Myocyte (in vitro differentiated cells): ENCODE data around the gene CDC42BPA. TPM values are rescaled to one million over a fixed set of nuclear protein-coding genes. Genes with fewer than 3 reads are reported as not detected.

Source experiments
- DNase-seq: peaks from one replicate; pipeline ENCODE4 v3.0.0-alpha.2; 2012; ENCODE audit warnings: low read depth
- total RNA-seq: library from RNA; depleted of rRNA; stranded (reverse); fragments of >200 nt; gene quantifications from 2 replicates; pipeline ENCODE4 v1.2.3, GENCODE V29; 2014

Gene CDC42BPA
- total RNA-seq, 1 donor from 2014 or later, result 54.3 TPM

DNA sequence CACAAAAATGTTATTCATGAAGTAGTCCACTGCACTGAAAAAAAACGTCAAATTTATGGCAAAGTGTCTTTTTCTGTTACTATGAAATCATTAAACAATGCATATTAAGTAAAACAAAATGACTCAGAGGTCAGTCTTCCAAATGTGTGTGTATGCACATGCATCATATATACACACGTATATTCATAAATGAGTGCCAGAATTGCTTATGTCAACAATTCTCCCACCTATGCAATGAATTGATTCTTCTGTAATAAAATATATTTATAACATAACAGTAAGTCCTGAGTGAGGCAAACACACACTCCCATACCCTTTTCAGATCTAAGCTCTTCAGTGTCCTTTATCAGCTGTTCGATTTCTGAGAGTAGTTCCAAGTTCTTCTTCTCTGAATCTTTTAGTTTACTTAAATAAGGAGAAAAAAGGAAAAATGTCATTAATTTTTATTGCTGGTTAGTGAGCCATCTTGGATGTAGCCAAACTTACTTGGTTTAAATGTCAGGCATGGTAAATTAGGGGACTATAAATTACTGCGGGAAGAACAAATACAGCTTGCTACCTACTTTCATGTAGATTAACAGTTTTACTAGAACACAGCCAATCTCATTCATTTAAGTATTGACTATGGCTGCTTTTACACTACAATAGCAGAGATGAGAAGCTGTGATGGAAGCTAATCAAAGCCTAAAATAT is 246.3 kb downstream of the CDC42BPA start:
- DNase-seq, result no peak

DNA sequence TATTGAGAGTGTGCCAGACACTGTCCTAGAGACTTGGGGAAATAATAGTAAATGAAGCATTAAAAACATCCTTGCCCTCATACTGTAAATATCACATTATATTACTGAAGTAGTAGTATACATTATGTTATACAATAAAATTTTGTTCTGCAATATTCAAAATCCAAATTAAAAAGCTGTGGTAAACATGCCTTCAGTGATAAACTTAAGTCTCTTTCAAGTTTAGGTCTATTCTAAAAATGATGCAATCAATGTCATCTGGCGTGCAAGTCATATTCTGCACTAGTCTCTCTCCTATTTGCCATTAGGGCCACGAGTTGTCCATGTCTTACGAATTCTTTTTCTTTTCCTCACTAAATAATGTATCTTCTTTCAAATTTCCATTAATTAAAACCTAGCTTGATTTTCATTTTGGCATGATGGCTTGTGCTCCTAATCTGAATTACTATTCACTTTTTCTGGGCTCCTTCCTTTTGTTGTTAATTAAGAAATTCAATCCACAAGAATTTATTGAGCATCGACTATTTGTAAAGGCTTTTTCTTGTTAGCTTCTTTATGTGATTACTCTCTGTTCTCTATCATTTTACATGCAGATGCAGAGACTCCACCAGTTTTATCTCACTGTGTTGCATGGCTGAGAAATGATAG is 247.5 kb downstream of the CDC42BPA start:
- no peak for DNase-seq

DNA sequence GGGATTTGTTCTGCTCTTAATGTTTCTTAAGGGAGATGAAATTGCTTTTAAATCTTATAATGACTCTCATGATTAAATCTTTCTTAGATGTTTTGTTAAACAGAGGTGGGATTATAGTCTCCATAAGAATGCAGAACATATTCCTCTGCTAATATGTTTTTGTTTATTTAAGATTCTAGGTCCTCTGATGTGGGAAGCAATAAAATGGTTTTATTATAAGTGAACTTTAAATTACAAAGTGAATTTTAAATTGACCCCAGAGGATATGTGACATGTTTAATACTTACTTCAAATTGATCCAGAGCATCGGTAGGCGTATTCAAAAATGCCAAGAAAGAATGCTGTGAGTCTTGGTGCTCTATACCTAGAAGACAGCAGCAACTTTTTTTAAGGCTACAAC is 248.8 kb downstream of the CDC42BPA start:
- DNase-seq, result no peak

DNA sequence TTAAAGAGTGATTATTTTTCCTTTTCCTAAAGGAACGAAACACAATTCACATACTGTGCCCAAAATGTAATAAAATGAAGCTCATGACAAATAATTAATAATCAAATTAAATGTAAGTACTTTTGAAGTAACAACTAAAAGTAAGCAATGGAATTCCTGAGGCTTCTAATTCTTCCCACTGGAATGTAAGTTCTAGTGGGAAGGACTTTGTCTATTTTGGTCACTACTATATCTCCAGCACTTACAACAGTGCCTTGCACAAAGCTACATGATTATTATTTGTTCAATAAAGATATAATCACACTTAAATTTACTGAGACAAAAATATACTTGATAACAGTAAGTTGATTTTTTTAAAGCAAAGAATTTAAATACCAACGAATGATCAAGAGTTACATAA is 249.4 kb downstream of the CDC42BPA start:
- peak; percentile 24 for DNase-seq

DNA sequence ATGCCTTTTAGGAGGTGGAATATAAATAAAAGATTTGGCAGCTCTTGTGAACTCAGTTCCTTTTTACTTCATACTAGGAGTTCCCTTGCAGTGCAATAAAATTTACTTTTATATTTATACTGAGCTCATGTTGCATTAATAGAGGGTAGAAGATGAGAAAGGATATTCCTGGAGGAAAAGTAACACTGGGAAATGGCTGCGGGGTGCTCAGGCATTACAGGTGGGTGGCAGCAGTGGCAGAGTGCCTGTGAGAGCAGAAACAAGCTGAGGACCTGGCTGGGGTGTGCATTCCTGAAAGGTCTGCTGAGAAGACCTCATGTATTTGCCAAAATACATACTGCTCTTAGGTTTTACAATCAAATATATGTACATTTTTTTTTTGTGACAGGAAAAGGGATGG is 251.3 kb downstream of the CDC42BPA start:
- no peak for DNase-seq

DNA sequence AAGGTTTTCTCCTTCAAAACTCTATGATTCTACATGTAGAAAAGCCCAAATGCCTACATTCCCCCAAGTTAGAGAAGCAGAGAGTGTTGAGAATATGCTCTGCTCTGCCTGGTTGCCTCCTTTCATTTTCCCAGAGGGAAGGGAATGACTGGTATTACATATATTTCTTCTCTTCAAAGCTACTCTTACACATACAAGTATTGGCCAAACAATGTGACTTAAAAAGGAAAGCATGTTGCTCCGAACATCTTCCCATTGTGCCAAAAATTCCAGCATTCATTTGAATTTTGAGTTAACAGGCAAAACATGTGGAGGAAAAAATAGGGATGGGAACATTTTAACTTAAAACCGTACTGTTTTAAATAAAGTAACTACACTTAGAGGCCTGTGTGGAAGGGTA is 253.0 kb downstream of the CDC42BPA start:
- no peak for DNase-seq

DNA sequence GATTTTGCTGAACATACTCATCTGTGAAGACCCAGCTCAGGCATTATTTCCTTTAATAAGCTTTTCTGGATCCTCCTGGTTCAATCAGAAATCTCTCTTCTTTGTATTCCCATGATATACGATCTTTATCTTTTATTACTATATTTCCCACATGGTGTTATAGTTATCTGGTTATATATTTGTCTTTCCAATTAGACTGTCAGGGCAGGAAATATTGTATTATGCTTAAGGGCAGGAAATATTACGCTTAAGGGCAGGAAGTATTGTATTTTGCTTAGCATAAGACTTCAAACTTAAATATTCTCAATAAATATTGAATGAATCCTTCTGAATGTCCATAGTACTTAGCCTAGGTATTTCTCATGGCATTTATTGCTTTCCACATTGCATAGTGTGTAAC is 256.0 kb downstream of the CDC42BPA start:
- DNase-seq, result no peak

DNA sequence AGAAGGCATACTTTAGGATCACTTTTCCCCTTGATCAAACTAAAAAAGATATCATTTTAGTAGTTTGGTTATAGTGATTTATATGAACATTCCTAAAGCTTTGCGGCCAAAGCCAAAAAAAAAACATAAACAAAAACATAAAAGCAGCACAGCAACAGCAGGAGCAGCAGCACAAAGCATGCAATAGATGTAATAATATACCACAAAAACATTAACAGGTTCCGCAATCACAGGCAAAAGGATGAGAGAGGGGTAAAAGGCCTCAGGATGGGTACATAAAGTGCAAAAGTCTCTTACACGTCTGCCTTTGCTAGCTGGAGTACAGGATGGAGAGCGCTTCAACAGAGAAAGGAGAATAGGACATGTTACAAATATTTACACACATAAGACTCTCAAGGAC is 259.2 kb downstream of the CDC42BPA start:
- DNase-seq, result peak; percentile 3

DNA sequence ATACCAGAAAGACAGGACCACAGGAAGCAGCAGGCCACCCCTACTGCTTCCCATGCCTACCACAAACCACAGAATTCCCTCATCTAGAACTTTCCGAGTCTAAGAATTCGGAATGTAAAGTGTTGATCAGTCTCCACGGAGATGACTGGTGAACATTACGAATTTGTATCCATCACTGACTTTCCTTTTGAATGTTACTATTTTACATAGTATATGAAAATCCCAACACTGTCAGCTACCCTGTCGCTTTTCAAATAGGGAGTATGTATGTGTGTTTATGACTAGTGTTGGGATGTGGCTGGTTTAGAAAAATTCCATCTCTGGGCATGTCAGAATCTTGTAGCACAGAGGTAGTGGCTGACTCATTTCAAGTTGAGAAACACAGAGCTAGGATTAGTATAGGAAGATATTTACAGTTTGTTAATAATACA is 260.0 kb downstream of the CDC42BPA start:
- peak; percentile 76 for DNase-seq

DNA sequence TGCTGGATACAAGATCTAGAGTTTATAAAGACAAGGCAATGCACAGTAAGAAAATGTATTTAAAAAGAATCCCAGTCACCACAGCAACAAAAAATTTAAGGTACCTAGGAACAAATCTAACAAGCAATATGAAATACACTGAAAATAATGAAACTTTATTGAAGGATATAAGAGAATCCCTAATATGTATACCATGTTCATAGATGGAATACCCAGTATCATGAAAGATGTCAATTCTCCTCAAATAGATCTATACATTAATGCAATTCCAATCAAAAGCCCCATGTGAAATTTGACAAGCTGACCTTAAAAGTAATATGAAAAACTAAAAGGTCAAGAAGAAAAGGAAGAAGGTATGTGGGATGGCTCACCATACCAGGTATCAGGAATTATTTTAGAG is 269.0 kb downstream of the CDC42BPA start:
- DNase-seq, result no peak

DNA sequence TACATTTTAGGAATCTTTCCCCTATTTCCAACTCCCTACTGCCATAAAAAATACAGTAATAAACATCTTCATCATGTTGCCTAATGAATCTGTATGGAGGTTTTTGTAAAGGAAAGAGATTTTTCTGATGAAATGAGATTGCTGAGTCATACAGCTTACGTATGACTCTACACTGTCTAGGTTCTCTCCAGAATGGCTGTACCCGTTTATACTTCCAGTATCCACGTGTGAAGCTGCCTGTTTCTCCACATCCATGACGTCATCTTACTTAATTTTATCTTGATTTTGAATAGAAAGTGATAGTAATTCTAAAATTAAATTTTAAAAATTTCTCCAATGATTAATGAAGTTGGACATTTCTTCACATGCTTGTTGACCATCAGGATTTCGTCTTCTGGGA is 274.5 kb downstream of the CDC42BPA start:
- DNase-seq, result no peak

DNA sequence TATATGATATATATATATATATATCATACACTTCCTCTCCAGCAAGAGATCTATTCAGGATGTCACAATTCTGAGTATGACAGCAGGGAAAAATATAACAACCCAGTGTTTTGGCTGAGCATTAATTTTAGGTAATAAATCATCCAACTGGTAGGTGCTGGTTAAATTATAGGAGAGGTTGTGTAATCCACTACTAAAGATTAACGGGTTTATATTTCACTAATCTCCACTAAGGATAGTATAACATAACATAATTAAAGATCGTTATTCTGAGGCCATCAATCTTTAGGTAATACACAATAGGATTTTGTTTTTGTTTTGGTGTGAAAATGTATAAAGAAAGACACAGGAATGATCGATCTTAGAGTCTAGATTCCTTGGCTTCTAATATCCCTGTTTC is 276.0 kb downstream of the CDC42BPA start:
- no peak for DNase-seq

DNA sequence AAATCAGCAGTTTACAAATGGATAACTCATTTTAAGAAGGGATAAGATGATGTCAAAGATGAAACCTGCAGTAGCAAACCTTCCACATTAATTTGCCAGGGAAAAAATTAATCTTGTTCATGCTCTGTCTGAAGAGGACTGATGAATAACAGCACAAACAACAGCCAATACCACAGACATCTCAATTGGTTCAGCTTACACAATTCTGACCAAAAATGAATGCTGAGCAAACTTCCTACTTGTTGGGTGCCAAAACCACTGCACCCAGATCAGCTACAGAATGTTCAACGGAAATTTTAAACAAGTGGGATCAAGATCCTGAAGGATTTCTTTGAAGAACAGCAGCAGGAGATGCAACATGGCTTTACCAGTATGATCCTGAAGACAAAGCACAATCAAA is 279.9 kb downstream of the CDC42BPA start:
- peak; percentile 4 for DNase-seq

DNA sequence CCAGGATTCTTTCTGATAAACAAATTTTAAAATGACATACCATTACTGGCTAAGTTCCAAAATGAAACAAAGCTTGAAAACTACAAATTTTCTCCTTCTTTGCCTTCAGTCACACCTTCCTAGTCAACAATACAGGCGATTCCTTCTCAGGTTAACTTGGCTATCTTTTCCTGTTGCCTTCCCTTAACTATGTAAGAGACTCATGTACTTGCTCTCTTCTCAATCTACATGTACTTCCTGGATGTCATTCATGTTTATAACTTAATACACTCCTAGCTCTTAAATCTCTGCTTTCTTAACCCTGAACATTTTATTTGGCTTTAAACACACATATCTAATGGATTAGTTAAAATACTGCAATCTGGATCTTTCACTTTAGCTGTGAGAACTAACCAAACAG is 281.2 kb downstream of the CDC42BPA start:
- no peak for DNase-seq

DNA sequence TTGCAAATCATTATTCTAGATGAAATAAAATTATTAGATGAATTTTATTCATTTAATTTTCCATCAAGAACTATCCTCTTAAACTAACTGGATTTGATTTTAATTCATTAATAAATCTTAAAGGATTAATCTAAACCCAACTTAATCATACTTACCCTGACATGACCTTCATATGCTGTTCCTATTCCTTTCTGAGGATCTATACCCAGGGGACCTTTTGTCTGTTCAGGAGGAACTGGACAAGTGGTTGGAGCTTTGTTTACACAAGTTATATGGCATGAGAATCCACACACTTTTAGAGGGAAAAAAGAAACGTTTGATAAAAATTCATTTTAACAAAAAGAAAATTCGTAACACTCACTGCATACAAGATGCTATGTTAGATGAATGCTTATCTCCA is 283.0 kb downstream of the CDC42BPA start:
- no peak for DNase-seq

DNA sequence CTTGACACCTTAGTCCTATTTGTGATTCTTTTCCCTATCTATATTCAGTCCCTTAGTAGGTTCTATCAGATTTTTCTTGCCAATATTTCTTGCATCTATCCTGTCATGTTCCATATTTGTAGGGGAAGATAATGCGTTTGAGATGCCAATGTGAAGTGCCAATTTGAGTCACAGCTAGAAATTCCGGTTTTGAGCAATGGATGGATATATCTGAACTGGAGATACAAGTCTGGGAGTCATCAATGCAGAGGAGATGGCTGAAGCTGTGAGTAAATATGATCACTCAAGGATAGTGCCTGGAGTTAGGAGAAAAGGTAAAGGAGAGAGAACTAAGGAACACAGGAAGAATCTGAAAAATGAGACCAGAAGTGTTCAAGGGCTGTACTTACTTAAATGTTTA is 284.4 kb downstream of the CDC42BPA start:
- no peak for DNase-seq

DNA sequence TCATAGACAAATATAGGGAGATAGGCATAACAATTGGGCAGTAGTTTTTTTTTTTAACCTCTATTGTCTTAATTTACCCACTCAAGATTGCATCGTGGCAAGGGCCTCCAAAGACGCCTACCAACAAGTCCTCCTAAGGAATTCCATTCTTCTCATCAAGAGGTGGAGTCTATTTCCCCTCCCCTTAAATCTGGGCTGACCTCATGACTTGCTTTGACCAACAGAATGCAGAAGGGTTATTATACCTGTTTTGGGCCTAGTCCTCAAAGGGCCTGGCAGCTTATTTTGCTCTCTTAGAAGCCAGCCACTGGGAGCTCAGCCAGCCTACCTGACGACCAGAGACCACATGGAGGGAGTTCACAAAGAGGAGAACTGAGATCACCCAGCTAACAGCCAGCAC is 285.9 kb downstream of the CDC42BPA start:
- DNase-seq, result no peak

DNA sequence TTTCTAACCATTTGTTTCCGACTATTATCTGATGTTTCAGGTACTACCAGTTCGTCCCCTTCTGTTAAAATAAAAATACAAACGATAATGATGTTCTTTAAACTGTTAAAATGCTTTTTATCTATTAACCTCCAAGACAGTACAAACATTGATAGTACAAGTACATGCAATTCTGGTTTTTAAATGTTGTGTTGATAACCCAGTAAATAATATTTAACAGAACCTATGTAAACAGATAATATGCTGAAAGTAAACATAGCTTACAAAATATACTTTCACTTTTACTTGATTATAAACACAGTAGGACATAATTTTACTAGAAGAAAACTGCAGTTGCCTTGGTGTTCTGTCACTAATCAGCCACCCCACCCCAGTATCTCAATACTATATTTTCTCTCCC is 301.3 kb downstream of the CDC42BPA start:
- DNase-seq, result no peak

DNA sequence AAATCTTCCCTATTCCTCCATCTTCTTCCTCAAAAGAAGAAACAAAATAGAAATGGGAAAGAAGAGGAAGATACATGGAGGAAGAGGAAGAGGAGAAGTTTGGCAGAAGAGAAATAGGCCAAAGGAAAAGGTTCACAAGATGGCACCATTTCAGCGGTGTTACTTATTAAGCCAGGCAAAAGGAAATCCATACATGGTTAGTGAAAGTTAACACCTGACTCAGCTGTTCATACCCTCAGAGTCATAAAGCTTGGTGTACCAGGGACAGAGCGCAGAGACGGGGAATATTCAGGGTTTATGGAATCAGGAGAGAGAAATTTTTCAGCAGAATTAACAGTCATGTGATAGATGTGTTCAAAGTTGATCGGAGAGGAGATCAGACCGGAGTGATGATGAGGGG is 307.6 kb downstream of the CDC42BPA start:
- peak; percentile 33 for DNase-seq

DNA sequence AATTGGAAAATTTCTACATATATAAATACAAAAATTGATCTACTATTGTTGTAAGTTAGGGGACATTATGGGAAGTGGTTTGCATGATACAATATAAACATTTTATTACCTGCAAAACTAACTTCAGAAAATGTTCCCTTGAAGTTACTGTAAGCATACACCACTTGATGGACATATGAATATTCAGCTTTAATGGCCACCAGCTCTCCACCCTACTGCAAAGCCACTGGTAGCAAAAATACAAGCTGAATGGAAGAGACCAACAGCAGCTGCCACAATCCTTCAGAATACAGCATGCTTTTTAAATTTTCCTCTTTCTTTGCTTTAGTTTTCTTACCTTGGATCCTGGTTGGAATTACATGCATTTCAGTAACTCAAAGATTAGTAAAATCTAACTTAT is 308.4 kb downstream of the CDC42BPA start:
- DNase-seq, result peak; percentile 43

DNA sequence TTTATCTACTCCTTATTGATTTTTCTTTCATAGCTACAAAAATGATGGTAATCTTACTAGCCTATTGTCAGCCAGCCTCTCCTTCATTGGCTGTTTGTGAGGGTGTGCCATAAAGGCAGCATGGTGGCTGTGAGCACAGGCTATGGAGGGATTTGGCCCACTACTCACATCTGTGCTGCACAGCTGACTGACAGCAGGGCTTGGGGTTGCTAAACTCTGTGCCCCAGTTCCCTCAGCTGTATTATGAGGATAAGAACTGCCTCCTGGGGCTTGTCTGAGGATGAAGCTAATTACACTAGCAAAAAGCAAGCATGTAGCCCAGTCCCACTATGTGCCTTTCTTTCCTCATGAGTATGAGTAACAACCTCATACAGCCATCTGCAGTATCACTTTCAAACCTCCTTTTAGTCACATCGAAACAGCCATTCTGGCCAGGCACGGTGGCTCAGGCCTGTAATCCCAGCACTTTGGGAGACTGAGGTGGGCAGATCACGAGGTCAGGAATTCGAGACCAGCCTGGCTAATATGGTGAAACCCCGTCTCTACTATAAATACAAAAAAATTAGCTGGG is 312.0 kb downstream of the CDC42BPA start:
- no peak for DNase-seq

DNA sequence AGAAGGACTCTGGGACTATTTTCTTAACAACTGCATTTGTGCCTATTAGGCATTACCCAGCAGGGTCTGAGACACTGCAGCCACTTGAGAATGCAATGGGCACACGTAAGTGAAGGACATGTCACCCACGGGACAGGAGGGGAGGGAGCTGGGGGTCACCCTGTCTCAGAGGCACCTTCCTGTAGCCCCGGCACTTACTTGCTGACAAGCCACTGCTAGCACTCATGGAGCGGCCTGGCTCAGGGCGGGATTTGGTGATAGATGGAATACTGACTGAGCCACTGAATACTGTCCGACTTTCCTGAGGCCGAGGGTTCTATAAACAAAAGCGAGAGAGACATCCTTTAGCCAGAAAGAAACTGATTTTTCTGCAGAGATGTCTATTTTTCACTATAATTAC is 313.5 kb downstream of the CDC42BPA start:
- DNase-seq, result no peak

DNA sequence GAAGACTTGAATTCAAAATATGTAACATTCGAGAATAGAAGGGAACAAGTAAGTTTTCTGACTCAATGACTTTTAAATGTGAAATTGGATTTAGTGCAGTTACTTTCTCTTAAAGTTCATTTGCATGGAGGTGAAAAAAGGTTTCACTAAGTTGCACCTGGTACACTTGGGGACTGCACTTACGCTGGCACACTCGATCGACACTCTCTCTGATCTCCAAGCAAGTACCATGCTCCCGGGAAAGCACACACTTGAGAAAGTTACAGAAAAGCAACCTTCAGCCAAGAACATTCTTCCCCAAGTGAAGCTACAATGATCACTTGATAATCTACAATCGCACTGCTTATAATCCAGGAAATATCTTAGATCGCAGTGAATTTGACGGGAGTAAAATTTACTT is 315.1 kb downstream of the CDC42BPA start:
- DNase-seq, result no peak
